Measurements from ENCODE around the gene POLG2.
A peak's percentile ranks its signal among the peaks of the same experiment; 100 is the strongest.
"Not testable (repeated sequence)": the region's sequence is repeated elsewhere in the genome, so short reads cannot be mapped to it uniquely, and the experiment has no call there.

POLG2 gene

GRCh38 chr17:64505340-64506200 lies 8.7 kb upstream of the POLG2 start:
- peak; percentile 58 for DNase-seq (ENCODE audit: low spot score)

GRCh38 chr17:64504769-64505339 lies 8.0 kb upstream of the POLG2 start:
- no peak for DNase-seq (ENCODE audit: low spot score)

GRCh38 chr17:64503821-64504768 lies 7.2 kb upstream of the POLG2 start:
- DNase-seq (ENCODE audit: low spot score), result no peak

- DNase-seq (ENCODE audit: low spot score), result no peak
Measured at GRCh38 chr17:64503341-64503740, 6.5 kb upstream of the POLG2 start.

GRCh38 chr17:64502809-64503208 lies 6.0 kb upstream of the POLG2 start:
- no peak for DNase-seq (ENCODE audit: low spot score)

GRCh38 chr17:64502021-64502420 lies 5.2 kb upstream of the POLG2 start:
- no peak for DNase-seq (ENCODE audit: low spot score)

- no peak for DNase-seq (ENCODE audit: low spot score)
Measured at GRCh38 chr17:64500862-64501765, 4.3 kb upstream of the POLG2 start.

GRCh38 chr17:64500487-64500859 lies 3.6 kb upstream of the POLG2 start:
- no peak for DNase-seq (ENCODE audit: low spot score)

- DNase-seq (ENCODE audit: low spot score), result no peak
Measured at GRCh38 chr17:64499805-64500486, 3.1 kb upstream of the POLG2 start.

GRCh38 chr17:64498308-64499203 lies 1.7 kb upstream of the POLG2 start:
- no peak for DNase-seq (ENCODE audit: low spot score)

- no peak for DNase-seq (ENCODE audit: low spot score)
Measured at GRCh38 chr17:64497565-64498035, 746 bp upstream of the POLG2 start.

GRCh38 chr17:64496348-64496785 lies 487 bp downstream of the POLG2 start:
- no peak for DNase-seq (ENCODE audit: low spot score)

- DNase-seq (ENCODE audit: low spot score), result not testable (repeated sequence)
Measured at GRCh38 chr17:64495300-64495699, 1.6 kb downstream of the POLG2 start.

GRCh38 chr17:64494121-64494520 lies 2.7 kb downstream of the POLG2 start:
- DNase-seq (ENCODE audit: low spot score), result no peak

GRCh38 chr17:64492481-64493109 lies 4.3 kb downstream of the POLG2 start:
- DNase-seq (ENCODE audit: low spot score), result no peak

- DNase-seq (ENCODE audit: low spot score), result no peak
Measured at GRCh38 chr17:64491994-64492393, 4.9 kb downstream of the POLG2 start.

- no peak for DNase-seq (ENCODE audit: low spot score)
Measured at GRCh38 chr17:64491034-64491860, 5.6 kb downstream of the POLG2 start.

GRCh38 chr17:64488301-64488700 lies 8.6 kb downstream of the POLG2 start:
- no peak for DNase-seq (ENCODE audit: low spot score)
